Endothelial cell of umbilical vein (primary cell): ENCODE data around the gene KSR1. TPM values are rescaled to one million over a fixed set of nuclear protein-coding genes. Genes with fewer than 3 reads are reported as not detected.

ENCODE experiments used
- BruUV-seq: library from RNA; stranded (reverse); fragments of 400-500 nt; replicated peaks from 2 replicates; lab custom pipeline; 2021; lab: Mats Ljungman, UMichigan
- CTCF ChIA-PET: fragments of 300-600, 350-600 bp; sonication (Branson Sonifier 250); formaldehyde crosslinking; loops from one replicate; lab custom pipeline; 2021; ENCODE audit warnings: antibody characterized with exemption, inconsistent platforms; lab: Charles Lee
- POLR2A ChIA-PET: fragments of 300-600, 350-600 bp; sonication (Branson Sonifier 250); formaldehyde crosslinking; loops from one replicate; lab custom pipeline; 2021; ENCODE audit warnings: antibody characterized with exemption, inconsistent platforms; lab: Charles Lee
- DNase-seq: peaks from one replicate; pipeline ENCODE4 v3.0.0-alpha.2; 2011; ENCODE audit warnings: low read depth, low spot score
- FAIRE-seq: peaks from 2 replicates; lab custom pipeline; 2011; peaks lifted over from hg19 to GRCh38; lab: Jason Lieb, UNC
- H2AFZ ChIP-seq: 2 replicates; pipeline ENCODE4 v1.6.0; 2012; ENCODE audit warnings: low read depth, low read length, control low read depth, inconsistent platforms
- H3K27ac ChIP-seq: 2 replicates; pipeline ENCODE4 v1.5.1; 2011; ENCODE audit warnings: low read depth, mild to moderate bottlenecking, control low read depth, low read length, moderate library complexity; ENCODE audit not compliant: insufficient read depth
- H3K27me3 ChIP-seq, 2 experiments: 2 replicates each; pipeline versions ENCODE4 v1.6.0 to v1.6.1; 2011; ENCODE audit warnings: low read length in 2 of 2, mixed read lengths in 1 of 2; ENCODE audit not compliant: control insufficient read depth in 2 of 2, insufficient read depth in 2 of 2
- H3K36me3 ChIP-seq, 2 experiments: 2 replicates in 1 of 2; 3 replicates in 1 of 2; pipeline ENCODE4 v1.5.1; 2011; ENCODE audit warnings: low read length in 2 of 2, mild to moderate bottlenecking in 1 of 2, moderate library complexity in 1 of 2; ENCODE audit not compliant: control insufficient read depth in 2 of 2, insufficient read depth in 2 of 2; ENCODE audit errors: extremely low read depth in 1 of 2
- H3K4me1 ChIP-seq: 3 replicates; pipeline ENCODE4 v1.5.1; 2011; ENCODE audit warnings: mild to moderate bottlenecking, low read length; ENCODE audit not compliant: control insufficient read depth, insufficient read depth; ENCODE audit errors: extremely low read depth
- H3K4me2 ChIP-seq: 2 replicates; pipeline ENCODE4 v1.6.1; 2011; ENCODE audit warnings: low read length, control low read depth, mixed read lengths; ENCODE audit not compliant: insufficient read depth
- H3K4me3 ChIP-seq, 3 experiments: fragments of 200-600 bp in 1 of 3; sonication (generic), shearing (Covaris generic) in 1 of 3; replicated peaks in 1 of 3; 2 replicates each; pipeline ENCODE4 v1.5.1; 2011 to 2016; ENCODE audit warnings: control low read depth in 3 of 3, low read length in 3 of 3, mild to moderate bottlenecking in 2 of 3, inconsistent platforms in 1 of 3, low read depth in 1 of 3, moderate library complexity in 1 of 3; ENCODE audit not compliant: insufficient read depth in 1 of 3
- H3K79me2 ChIP-seq: 2 replicates; pipeline ENCODE4 v1.6.0; 2012; ENCODE audit warnings: low read length, inconsistent platforms; ENCODE audit not compliant: control insufficient read depth, insufficient read depth
- H3K9ac ChIP-seq: replicated peaks from 2 replicates; pipeline ENCODE3; 2011; ENCODE audit warnings: low read length, control low read depth; ENCODE audit not compliant: insufficient read depth; ENCODE audit errors: extremely low read depth
- H3K9me1 ChIP-seq: replicated peaks from 3 replicates; pipeline ENCODE4 v1.6.0; 2011; ENCODE audit warnings: mild to moderate bottlenecking, low read length; ENCODE audit not compliant: control insufficient read depth, insufficient read depth; ENCODE audit errors: extremely low read depth
- H3K9me3 ChIP-seq: replicated peaks from 2 replicates; pipeline ENCODE4 v1.5.1; 2012; ENCODE audit warnings: low read length, inconsistent platforms; ENCODE audit not compliant: control insufficient read depth, insufficient read depth
- H4K20me1 ChIP-seq: replicated peaks from 2 replicates; pipeline ENCODE3; 2011; ENCODE audit warnings: mild to moderate bottlenecking, low read length; ENCODE audit not compliant: control insufficient read depth, insufficient read depth; ENCODE audit errors: extremely low read depth
- CTCF ChIP-seq, 2 donors: IDR thresholded peaks; 1 replicate in 1 of 2; 2 replicates in 1 of 2; pipeline ENCODE4 v1.5.1; 2011; ENCODE audit warnings: low read length in 2 of 2, mild to moderate bottlenecking in 2 of 2, moderate library complexity in 2 of 2, control low read depth in 1 of 2, inconsistent platforms in 1 of 2, low read depth in 1 of 2; ENCODE audit not compliant: insufficient read depth in 1 of 2; ENCODE audit errors: extremely low read depth in 1 of 2
- EZH2 ChIP-seq: IDR thresholded peaks from 2 replicates; pipeline ENCODE4 v1.6.1; 2012; ENCODE audit warnings: borderline replicate concordance, low read depth, mild to moderate bottlenecking, moderate library complexity, low read length, inconsistent platforms; ENCODE audit not compliant: severe bottlenecking
- FOS ChIP-seq: IDR thresholded peaks from 2 replicates; pipeline ENCODE4 v1.6.1; 2011; ENCODE audit warnings: mild to moderate bottlenecking, low read length, moderate library complexity, borderline replicate concordance; ENCODE audit not compliant: insufficient read depth
- GATA2 ChIP-seq: IDR thresholded peaks from 2 replicates; pipeline ENCODE4 v1.7.0; 2011; ENCODE audit warnings: low read depth, mild to moderate bottlenecking, moderate library complexity, mixed read lengths, low read length; ENCODE audit not compliant: insufficient read length, insufficient read depth
- JUN ChIP-seq: IDR thresholded peaks from 2 replicates; pipeline ENCODE4 v1.6.1; 2011; ENCODE audit warnings: borderline replicate concordance, low read depth; ENCODE audit not compliant: insufficient read length, insufficient read depth
- MAX ChIP-seq: IDR thresholded peaks from 2 replicates; pipeline ENCODE4 v1.6.1; 2011; ENCODE audit not compliant: insufficient read depth, insufficient read length
- MYC ChIP-seq: IDR thresholded peaks from one replicate; pipeline ENCODE4 v1.6.1; 2011; ENCODE audit warnings: mild to moderate bottlenecking, low read depth, low read length
- POLR2A ChIP-seq: IDR thresholded peaks from 2 replicates; pipeline ENCODE4 v1.6.1; 2012; ENCODE audit warnings: low read depth, mild to moderate bottlenecking, control low read depth, low read length
- POLR2AphosphoS5 ChIP-seq: IDR thresholded peaks from 2 replicates; pipeline ENCODE4 v1.6.1; 2012; ENCODE audit warnings: low read depth, mild to moderate bottlenecking, control low read depth, low read length, moderate library complexity; ENCODE audit not compliant: insufficient read depth
- dilution Hi-C: fragments of 300-500 bp; cut with MboI; formaldehyde crosslinking; loops from one replicate; pipeline ENCODE4 v1.15.0; 2019; ENCODE audit warnings: low sequenced_read_pairs; ENCODE audit not compliant: extremely low pct_ligation_motif_present
- intact Hi-C: fragments of 100-400 bp; cut with micrococcal nuclease; formaldehyde crosslinking; loops from one replicate; pipeline ENCODE4 v1.10.0; 2022
- polyA plus RNA-seq, 4 experiments: library from polyadenylated mRNA; depleted of rRNA in 3 of 4; stranded (reverse) in 3 of 4; unstranded in 1 of 4; fragments of >200 nt; gene quantifications; 2 replicates each; pipeline versions ENCODE4 v1.2.1 to v1.2.3, GENCODE V29; 2011 to 2012; ENCODE audit warnings: missing spikeins in 1 of 4
- total RNA-seq: library from RNA; stranded (reverse); gene quantifications from 2 replicates; pipeline ENCODE4 v1.2.3, GENCODE V29; 2021

Gene KSR1
- total and polyA plus RNA-seq, 2 donors (not counting 3 experiments of a cell fraction or from before 2014, with no cell fraction given): 35.4 to 80.2 TPM

GRCh38 chr17:27586203-27586721 is 130.0 kb downstream of the KSR1 start:
- intact Hi-C loops (no loop called here), dilution Hi-C loops (no loop called here)
- H3K27ac ChIP-seq: no peak overlapping the region
- H3K27me3 ChIP-seq: no peaks in the 10 kb centered on the region
- no peaks in the 10 kb centered on the region for H3K79me2 ChIP-seq
- FAIRE-seq (no peak), DNase-seq (no peak)
- no peak overlapping the region for H3K4me3 ChIP-seq
- no peaks in the 10 kb centered on the region for H3K9me1 ChIP-seq
- ChIA-PET CTCF (no interaction called here), POLR2A (no interaction called here)
- no peak overlapping the region for H3K9ac ChIP-seq
- no peaks in the 10 kb centered on the region for H3K4me1 ChIP-seq
- no peaks in the 10 kb centered on the region for H3K9me3 ChIP-seq
- no peak overlapping the region for H3K4me2 ChIP-seq
- no peak overlapping the region for H2AFZ ChIP-seq
- H3K36me3 ChIP-seq: peaks cover 5 to 41% of the 10 kb centered on the region in 2 experiments
- no peaks in the 10 kb centered on the region for H4K20me1 ChIP-seq
- BruUV-seq: no TSS peak
- TF ChIP-seq MAX (no peak), EZH2 (no peak), CTCF (IDR thresholded peaks at IDR 0.05; ENCODE audit: extremely low read depth in 1 of 2, insufficient read depth in 1 of 2, low read depth in 1 of 2, low read length in 2 of 2) (no peak), JUN (no peak), POLR2AphosphoS5 (no peak), FOS (no peak), POLR2A (no peak), GATA2 (no peak), MYC (no peak)
